ENCODE results near the gene UBXN11. TPM values are rescaled to one million over a fixed set of nuclear protein-coding genes. Genes with fewer than 3 reads are reported as not detected.

The UBXN11 gene
- total RNA-seq, 1 experiment from 2014 or later, result 12.5 TPM

GRCh38 chr1:26259005-26259404 lies 47.4 kb downstream of the UBXN11 start:
- peaks cover 49% of the 10 kb centered on the region for H3K36me3 Mint-ChIP-seq (ENCODE audit: insufficient read depth, unreplicated experiment)
- intact Hi-C loops (cut with micrococcal nuclease; ENCODE audit: unreplicated experiment), result no loop called here
- no peak for TF ChIP-seq CTCF (IDR thresholded peaks at IDR 0.05; ENCODE audit: insufficient read depth in 1 of 2, low read depth in 1 of 2, low read length in 1 of 2, severe bottlenecking in 1 of 2, unreplicated experiment in 1 of 2)
- no peak overlapping the region for H3K4me3 ChIP-seq (ENCODE audit: low read depth, low read length)
- no peaks in the 10 kb centered on the region for H3K9me3 Mint-ChIP-seq (ENCODE audit: unreplicated experiment)
- H3K4me1 Mint-ChIP-seq (ENCODE audit: low read depth, unreplicated experiment), result no peaks in the 10 kb centered on the region
- DNase-seq, result no peak
- H3K4me1 ChIP-seq, result no peaks in the 10 kb centered on the region
- H3K27me3 ChIP-seq (replicated peaks; ENCODE audit: control insufficient read depth, insufficient read depth, low read length), result no peaks in the 10 kb centered on the region
- H3K4me3 Mint-ChIP-seq (ENCODE audit: unreplicated experiment), result no peak overlapping the region
- CTCF ChIA-PET, result no interaction called here
- BruUV-seq (replicated peaks), result no TSS peak
- POLR2A ChIA-PET, result no interaction called here
- H3K27me3 Mint-ChIP-seq (ENCODE audit: insufficient read depth, unreplicated experiment), result no peaks in the 10 kb centered on the region
- no peaks in the 10 kb centered on the region; the same call in 1 of the 2 replicates for H3K36me3 ChIP-seq (ENCODE audit: control insufficient read depth, insufficient read depth, low read length)
- no peaks in the 10 kb centered on the region for H3K9me3 ChIP-seq
- H3K27ac Mint-ChIP-seq (ENCODE audit: unreplicated experiment), result no peak overlapping the region

- Mint-ChIP-seq H3K27me3 (ENCODE audit: insufficient read depth, unreplicated experiment) (no peaks in the 10 kb centered on the region), H3K4me1 (ENCODE audit: low read depth, unreplicated experiment) (peaks cover 6% of the 10 kb centered on the region), H3K9me3 (ENCODE audit: unreplicated experiment) (no peaks in the 10 kb centered on the region), H3K36me3 (ENCODE audit: insufficient read depth, unreplicated experiment) (peaks cover 50% of the 10 kb centered on the region), H3K4me3 (ENCODE audit: unreplicated experiment) (no peak overlapping the region), H3K27ac (ENCODE audit: unreplicated experiment) (no peak overlapping the region)
- Histone ChIP-seq H3K4me3 (ENCODE audit: low read depth, low read length) (no peak overlapping the region), H3K4me1 (no peaks in the 10 kb centered on the region), H3K36me3 (ENCODE audit: control insufficient read depth, insufficient read depth, low read length) (no peaks in the 10 kb centered on the region; the same call in 1 of the 2 replicates), H3K27me3 (replicated peaks; ENCODE audit: control insufficient read depth, insufficient read depth, low read length) (no peaks in the 10 kb centered on the region), H3K9me3 (no peaks in the 10 kb centered on the region)
- intact Hi-C loops (cut with micrococcal nuclease; ENCODE audit: unreplicated experiment), result no loop called here
- DNase-seq, result no peak
- no peak for TF ChIP-seq CTCF (IDR thresholded peaks at IDR 0.05; ENCODE audit: insufficient read depth in 1 of 2, low read depth in 1 of 2, low read length in 1 of 2, severe bottlenecking in 1 of 2, unreplicated experiment in 1 of 2)
- ChIA-PET CTCF (interaction anchor here (1.3 kb wide), 1 partner anchor 22 kb away, joined by 4 read pairs; the partner anchor contains the start of gene SH3BGRL3), POLR2A (no interaction called here)
- no TSS peak for BruUV-seq (replicated peaks)
These were observed 49.2 kb downstream of the UBXN11 start for GRCh38 chr1:26257222-26257621.

- no peaks in the 10 kb centered on the region for H3K27me3 Mint-ChIP-seq (ENCODE audit: insufficient read depth, unreplicated experiment)
- H3K4me1 Mint-ChIP-seq (ENCODE audit: low read depth, unreplicated experiment), result peaks cover 6% of the 10 kb centered on the region
- no TSS peak for BruUV-seq (replicated peaks)
- H3K9me3 Mint-ChIP-seq (ENCODE audit: unreplicated experiment), result peaks cover 4% of the 10 kb centered on the region
- H3K36me3 Mint-ChIP-seq (ENCODE audit: insufficient read depth, unreplicated experiment), result peaks cover 46% of the 10 kb centered on the region
- H3K27ac Mint-ChIP-seq (ENCODE audit: unreplicated experiment), result no peak overlapping the region
- Histone ChIP-seq H3K9me3 (no peaks in the 10 kb centered on the region), H3K36me3 (ENCODE audit: control insufficient read depth, insufficient read depth, low read length) (no peaks in the 10 kb centered on the region), H3K4me1 (no peaks in the 10 kb centered on the region), H3K27me3 (replicated peaks; ENCODE audit: control insufficient read depth, insufficient read depth, low read length) (no peaks in the 10 kb centered on the region), H3K4me3 (ENCODE audit: low read depth, low read length) (no peak overlapping the region)
- no peak overlapping the region for H3K4me3 Mint-ChIP-seq (ENCODE audit: unreplicated experiment)
- POLR2A ChIA-PET, result no interaction called here
- DNase-seq, result no peak
- no peak for TF ChIP-seq CTCF (IDR thresholded peaks at IDR 0.05; ENCODE audit: insufficient read depth in 1 of 2, low read depth in 1 of 2, low read length in 1 of 2, severe bottlenecking in 1 of 2, unreplicated experiment in 1 of 2)
- intact Hi-C loops (cut with micrococcal nuclease; ENCODE audit: unreplicated experiment), result no loop called here
- CTCF ChIA-PET, result no interaction called here
These were observed 52.0 kb downstream of the UBXN11 start for GRCh38 chr1:26254404-26254803.
